Endodermal cell (in vitro differentiated cells): ENCODE data around the gene ROR2. TPM values are rescaled to one million over a fixed set of nuclear protein-coding genes. Genes with fewer than 3 reads are reported as not detected.

ENCODE experiments used
- DNase-seq: peaks from one replicate; pipeline ENCODE4 v3.0.0-alpha.2; 2017
- H3K27ac ChIP-seq: 2 replicates; pipeline ENCODE4 v1.5.1; 2013; ENCODE audit warnings: mild to moderate bottlenecking, low read depth, low read length, moderate library complexity
- H3K27me3 ChIP-seq: 2 replicates; pipeline ENCODE4 v1.6.1; 2013; ENCODE audit warnings: mild to moderate bottlenecking, low read length, moderate library complexity; ENCODE audit not compliant: insufficient read depth, control insufficient read depth, poor library complexity, severe bottlenecking
- H3K36me3 ChIP-seq: 2 replicates; pipeline ENCODE4 v1.7.0; 2013; ENCODE audit warnings: mild to moderate bottlenecking, low read length, moderate library complexity; ENCODE audit not compliant: control insufficient read depth, insufficient read depth
- H3K4me1 ChIP-seq: one replicate; pipeline ENCODE4 v1.7.0; 2013; ENCODE audit warnings: low read length; ENCODE audit not compliant: control insufficient read depth, insufficient read depth
- H3K4me3 ChIP-seq: 2 replicates; pipeline ENCODE4 v1.5.1; 2013; ENCODE audit warnings: mild to moderate bottlenecking, low read length, moderate library complexity
- H3K9ac ChIP-seq: 2 replicates; pipeline ENCODE4 v1.6.1; 2013; ENCODE audit warnings: mild to moderate bottlenecking, low read length, moderate library complexity; ENCODE audit not compliant: poor library complexity, severe bottlenecking; ENCODE audit errors: extremely low read depth
- H3K9me3 ChIP-seq: 2 replicates; pipeline ENCODE4 v1.6.1; 2013; ENCODE audit warnings: mild to moderate bottlenecking, low read length, moderate library complexity; ENCODE audit not compliant: control insufficient read depth
- H3K27ac Mint-ChIP-seq: 2 replicates; pipeline ENCODE4 v1.8.0; 2020; ENCODE audit warnings: mixed read lengths
- H3K27me3 Mint-ChIP-seq: 2 replicates; pipeline ENCODE4 v1.8.0; 2021; ENCODE audit warnings: mild to moderate bottlenecking, mixed read lengths; ENCODE audit not compliant: insufficient read depth
- H3K36me3 Mint-ChIP-seq: 2 replicates; pipeline ENCODE4 v1.8.0; 2020; ENCODE audit warnings: low read depth, mixed read lengths
- H3K4me1 Mint-ChIP-seq: 2 replicates; pipeline ENCODE4 v1.8.0; 2020; ENCODE audit warnings: mixed read lengths
- H3K4me3 Mint-ChIP-seq: 2 replicates; pipeline ENCODE4 v1.8.0; 2020; ENCODE audit warnings: mild to moderate bottlenecking, moderate library complexity, mixed read lengths
- H3K9me3 Mint-ChIP-seq: 2 replicates; pipeline ENCODE4 v1.8.0; 2020; ENCODE audit warnings: mild to moderate bottlenecking, mixed read lengths
- CTCF ChIP-seq: fragments of 200-600 bp; sonication (generic); conservative IDR thresholded peaks from 2 replicates; pipeline ENCODE4 v1.5.0; 2021; ENCODE audit warnings: antibody characterized with exemption, mild to moderate bottlenecking
- WGBS, 2 experiments: methylation state at CpG; one replicate each; pipeline versions ENCODE4 v1.1.5 to v1.1.7; 2013; ENCODE audit warnings: missing lambda C conversion rate in 2 of 2, mixed read lengths in 1 of 2; ENCODE audit not compliant: insufficient coverage in 1 of 2, insufficient read length in 1 of 2; 5-methylcytosine and 5-hydroxymethylcytosine counted together
- total RNA-seq, 2 donors: library from RNA; stranded (reverse); fragmentation: NEBNext Ultra II Directional in 1 of 2; extraction: Animal tissue kit (Norgen Biotek cat#: 25700) in 1 of 2; gene quantifications; 2 replicates in 1 of 2; 3 replicates in 1 of 2; pipeline ENCODE4 v1.2.1, GENCODE V29; 2021

ROR2 gene
- total RNA-seq, 2 donors from 2014 or later = 104 to 160 TPM

- no peaks in the 10 kb centered on the region for H3K9me3 Mint-ChIP-seq
- Histone ChIP-seq H3K9ac (no peak overlapping the region), H3K36me3 (peaks cover 4% of the 10 kb centered on the region), H3K9me3 (no peaks in the 10 kb centered on the region), H3K4me1 (no peaks in the 10 kb centered on the region), H3K4me3 (no peak overlapping the region), H3K27ac (no peak overlapping the region), H3K27me3 (no peaks in the 10 kb centered on the region)
- no peaks in the 10 kb centered on the region for H3K36me3 Mint-ChIP-seq
- H3K27ac Mint-ChIP-seq = no peak overlapping the region
- no peak for TF ChIP-seq CTCF
- peaks cover 4% of the 10 kb centered on the region for H3K27me3 Mint-ChIP-seq
- no peak for DNase-seq
- H3K4me1 Mint-ChIP-seq = no peaks in the 10 kb centered on the region
- H3K4me3 Mint-ChIP-seq = no peak overlapping the region
- WGBS, 2 experiments = 96 to 100% methylated on average over 3 to 6 of the region's 6 CpGs
Measured at GRCh38 chr9:91682806-91683205, 267.2 kb downstream of the ROR2 start.

- Mint-ChIP-seq H3K4me3 (peak overlapping the region; percentile 33), H3K9me3 (no peaks in the 10 kb centered on the region), H3K27me3 (peaks cover 4% of the 10 kb centered on the region), H3K36me3 (no peaks in the 10 kb centered on the region), H3K27ac (no peak overlapping the region), H3K4me1 (no peaks in the 10 kb centered on the region)
- 57 to 68% methylated on average over 24 to 43 of the region's 43 CpGs for WGBS, 2 experiments
- Histone ChIP-seq H3K9ac (no peak overlapping the region), H3K4me1 (no peaks in the 10 kb centered on the region), H3K9me3 (no peaks in the 10 kb centered on the region), H3K27me3 (no peaks in the 10 kb centered on the region), H3K27ac (no peak overlapping the region), H3K36me3 (peaks cover 4% of the 10 kb centered on the region), H3K4me3 (no peak overlapping the region)
- TF ChIP-seq CTCF = peak; percentile 98
- DNase-seq = peak; percentile 95
Measured at GRCh38 chr9:91681461-91682305, 268.3 kb downstream of the ROR2 start.

GRCh38 chr9:91680998-91681397, 269.0 kb downstream of the ROR2 start:
- no peak overlapping the region for H3K4me3 ChIP-seq
- Mint-ChIP-seq H3K9me3 (no peaks in the 10 kb centered on the region), H3K4me1 (no peaks in the 10 kb centered on the region), H3K4me3 (no peak overlapping the region), H3K27me3 (peaks cover 4% of the 10 kb centered on the region), H3K27ac (no peak overlapping the region), H3K36me3 (no peaks in the 10 kb centered on the region)
- H3K9ac ChIP-seq = no peak overlapping the region
- DNase-seq = no peak
- H3K4me1 ChIP-seq = no peaks in the 10 kb centered on the region
- no peaks in the 10 kb centered on the region for H3K9me3 ChIP-seq
- no peak overlapping the region for H3K27ac ChIP-seq
- H3K27me3 ChIP-seq = no peaks in the 10 kb centered on the region
- WGBS, 2 experiments = 91 to 94% methylated on average over 9 to 15 of the region's 15 CpGs
- TF ChIP-seq CTCF = no peak
- peaks cover 4% of the 10 kb centered on the region for H3K36me3 ChIP-seq
